HCT116 (cell line): Measurements from ENCODE around the gene GLMN. TPM values are rescaled to one million over a fixed set of nuclear protein-coding genes. Genes with fewer than 3 reads are reported as not detected.

Source experiments
- ATAC-seq: fragments of 200-7000 bp; cut with Tn5 transposase; 2 replicates; pipeline ENCODE4 v1.9.1; 2020; ENCODE audit warnings: mild to moderate bottlenecking, moderate library complexity
- BruUV-seq: library from RNA; stranded (reverse); fragments of 400-500 nt; replicated peaks from 2 replicates; lab custom pipeline; 2021; lab: Mats Ljungman, UMichigan
- CTCF ChIA-PET: fragments of 300-600 bp; sonication (Branson Sonifier 250); formaldehyde crosslinking; loops from one replicate; lab custom pipeline; 2021; ENCODE audit warnings: antibody characterized with exemption; lab: Charles Lee
- POLR2A ChIA-PET: fragments of 300-600, 350-600 bp; sonication (Branson Sonifier 250); formaldehyde crosslinking; loops from one replicate; lab custom pipeline; 2021; ENCODE audit warnings: antibody characterized with exemption; lab: Charles Lee
- RAD21 ChIA-PET, 2 experiments: fragments of 300-600 bp; sonication (Branson Sonifier 250); formaldehyde crosslinking; loops; one replicate each; lab custom pipeline; 2023; ENCODE audit warnings: low total read pairs in 2 of 2; ENCODE audit not compliant: uncharacterized antibody in 2 of 2, unreplicated experiment in 2 of 2, low non-redundant PET in 1 of 2; lab: Charles Lee
- DNase-seq: peaks from one replicate; pipeline ENCODE4 v3.0.0-alpha.2; 2010; ENCODE audit warnings: low read depth, low spot score
- H2AFZ ChIP-seq: fragments of 200-600 bp; shearing (Covaris generic), sonication (generic); 2 replicates; pipeline ENCODE4 v1.6.1; 2017; ENCODE audit warnings: low read depth, mixed run types, mixed read lengths, antibody characterized with exemption, low read length; ENCODE audit not compliant: poor library complexity, severe bottlenecking
- H3K27ac ChIP-seq: 2 replicates; pipeline ENCODE4 v1.5.1; 2012; ENCODE audit warnings: low read depth, low read length
- H3K27me3 ChIP-seq: fragments of 200-600 bp; sonication (generic); 2 replicates; pipeline ENCODE4 v1.6.1; 2016; ENCODE audit warnings: mixed run types, low read length, mixed read lengths; ENCODE audit not compliant: insufficient read depth
- H3K36me3 ChIP-seq, 2 experiments: fragments of 200-500 bp in 1 of 2; fragments of 200-600 bp in 1 of 2; sonication (Bioruptor generic) in 1 of 2; sonication (generic) in 1 of 2; 2 replicates each; pipeline versions ENCODE4 v1.5.1 to v1.6.1; 2014 to 2016; ENCODE audit warnings: low read length in 2 of 2, inconsistent platforms in 1 of 2, mixed read lengths in 1 of 2, mixed run types in 1 of 2; ENCODE audit not compliant: insufficient read depth in 2 of 2, control insufficient read depth in 1 of 2
- H3K4me1 ChIP-seq, 2 experiments: fragments of 200-600 bp in 1 of 2; sonication (generic) in 1 of 2; 2 replicates each; pipeline versions ENCODE4 v1.5.1 to v1.6.1; 2012 to 2017; ENCODE audit warnings: low read length in 2 of 2, inconsistent platforms in 1 of 2, mild to moderate bottlenecking in 1 of 2, mixed read lengths in 1 of 2, mixed run types in 1 of 2, moderate library complexity in 1 of 2; ENCODE audit not compliant: insufficient read depth in 2 of 2, control insufficient read depth in 1 of 2
- H3K4me2 ChIP-seq: fragments of 200-600 bp; sonication (generic); 2 replicates; pipeline ENCODE4 v1.6.1; 2017; ENCODE audit warnings: mixed run types, low read length, mixed read lengths
- H3K4me3 ChIP-seq, 2 experiments: fragments of 200-600 bp in 1 of 2; sonication (generic) in 1 of 2; replicated peaks in 1 of 2; 2 replicates each; pipeline ENCODE4 v1.5.1; 2011 to 2016; ENCODE audit warnings: low read length in 2 of 2, control low read depth in 1 of 2, low read depth in 1 of 2, mild to moderate bottlenecking in 1 of 2, mixed read lengths in 1 of 2, mixed run types in 1 of 2
- H3K79me2 ChIP-seq: fragments of 200-600 bp; sonication (generic); 2 replicates; pipeline ENCODE4 v1.6.1; 2017; ENCODE audit warnings: mild to moderate bottlenecking, mixed run types, low read length, moderate library complexity, mixed read lengths; ENCODE audit not compliant: insufficient read depth
- H3K9ac ChIP-seq: fragments of 200-600 bp; sonication (generic); 2 replicates; pipeline ENCODE4 v1.6.1; 2016; ENCODE audit warnings: low read length, mixed read lengths
- H3K9me2 ChIP-seq: fragments of 200-600 bp; sonication (generic), shearing (Covaris generic); 2 replicates; pipeline ENCODE4 v1.6.1; 2017; ENCODE audit warnings: mixed run types, mild to moderate bottlenecking, moderate library complexity; ENCODE audit not compliant: insufficient read depth
- H3K9me3 ChIP-seq, 2 experiments: fragments of 200-500 bp in 1 of 2; fragments of 200-600 bp in 1 of 2; sonication (Bioruptor generic) in 1 of 2; sonication (generic) in 1 of 2; 2 replicates each; pipeline ENCODE4 v1.6.1; 2014 to 2017; ENCODE audit warnings: low read length in 2 of 2, mixed read lengths in 2 of 2, inconsistent platforms in 1 of 2, low read depth in 1 of 2, mild to moderate bottlenecking in 1 of 2, mixed run types in 1 of 2, moderate library complexity in 1 of 2; ENCODE audit not compliant: control insufficient read depth in 1 of 2, insufficient read depth in 1 of 2
- H4K20me1 ChIP-seq: fragments of 200-600 bp; sonication (generic), shearing (Covaris generic); 2 replicates; pipeline ENCODE4 v1.6.1; 2017; ENCODE audit warnings: mixed run types, mild to moderate bottlenecking, moderate library complexity; ENCODE audit not compliant: insufficient read depth
- CBX3 ChIP-seq: IDR thresholded peaks from 2 replicates; pipeline ENCODE4 v1.6.1; 2012; ENCODE audit warnings: low read depth
- CEBPB ChIP-seq: IDR thresholded peaks from 2 replicates; pipeline ENCODE4 v1.6.1; 2012; ENCODE audit warnings: low read depth
- EZH2 ChIP-seq: fragments of 200-600 bp; sonication (generic); IDR thresholded peaks from 2 replicates; pipeline ENCODE4 v1.6.1; 2017; ENCODE audit warnings: antibody characterized with exemption, mixed run types
- EZH2phosphoT487 ChIP-seq: fragments of 200-600 bp; IDR thresholded peaks from 2 replicates; pipeline ENCODE4 v1.6.1; 2018; ENCODE audit warnings: antibody characterized with exemption, borderline replicate concordance
- FOSL1 ChIP-seq: IDR thresholded peaks from 2 replicates; pipeline ENCODE4 v1.6.1; 2012; ENCODE audit warnings: low read depth
- JUND ChIP-seq: IDR thresholded peaks from 2 replicates; pipeline ENCODE4 v1.6.1; 2012
- POLR2AphosphoS5 ChIP-seq: IDR thresholded peaks from 2 replicates; pipeline ENCODE4 v1.6.1; 2011; ENCODE audit warnings: mild to moderate bottlenecking, low read depth, low read length, moderate library complexity
- RAD21 ChIP-seq: IDR thresholded peaks from 2 replicates; pipeline ENCODE4 v1.6.1; 2012; ENCODE audit warnings: low read depth, mild to moderate bottlenecking
- SIN3A ChIP-seq: IDR thresholded peaks from 2 replicates; pipeline ENCODE4 v1.6.1; 2012; ENCODE audit warnings: low read depth
- SP1 ChIP-seq: IDR thresholded peaks from 2 replicates; pipeline ENCODE4 v1.6.1; 2012; ENCODE audit warnings: low read depth
- SRF ChIP-seq: IDR thresholded peaks from 2 replicates; pipeline ENCODE4 v1.6.1; 2012; ENCODE audit warnings: low read depth
- TCF7L2 ChIP-seq: IDR thresholded peaks from 2 replicates; pipeline ENCODE4 v1.7.0; 2011; ENCODE audit warnings: borderline replicate concordance, inconsistent platforms; ENCODE audit not compliant: insufficient read depth, insufficient read length; ENCODE audit errors: extremely low read depth
- YY1 ChIP-seq: IDR thresholded peaks from 2 replicates; pipeline ENCODE4 v1.6.1; 2011; ENCODE audit warnings: low read length, low read depth, moderate library complexity, mild to moderate bottlenecking; ENCODE audit not compliant: insufficient replicate concordance; ENCODE audit errors: extremely low read depth
- ZNF274 ChIP-seq: fragments of 200-500 bp; sonication (Bioruptor generic); IDR thresholded peaks from 2 replicates; pipeline ENCODE4 v1.6.1; 2014; ENCODE audit warnings: mild to moderate bottlenecking, low read depth, low read length, inconsistent platforms
- intact Hi-C: fragments of 100-400 bp; cut with micrococcal nuclease; formaldehyde crosslinking; loops from 2 replicates; pipeline ENCODE4 v1.10.0; 2022
- total RNA-seq: library from RNA; stranded (reverse); gene quantifications from one replicate; pipeline ENCODE4 v1.2.1, GENCODE V29; 2021; ENCODE audit not compliant: unreplicated experiment
- TF ChIP-seq, protein P1 (sequence below): IDR thresholded peaks from 2 replicates; pipeline ENCODE4 v1.6.1; 2011; ENCODE audit warnings: mild to moderate bottlenecking, low read length, moderate library complexity; ENCODE audit not compliant: insufficient replicate concordance; ENCODE audit errors: extremely low read depth
- TF ChIP-seq, protein P2 (sequence below): IDR thresholded peaks from 2 replicates; pipeline ENCODE4 v1.6.1; 2012
- TF ChIP-seq, protein P3 (sequence below): IDR thresholded peaks from 2 replicates; pipeline ENCODE4 v1.6.1; 2012

The GLMN gene
- total RNA-seq, 1 experiment from 2014 or later = 10.9 TPM

DNA sequence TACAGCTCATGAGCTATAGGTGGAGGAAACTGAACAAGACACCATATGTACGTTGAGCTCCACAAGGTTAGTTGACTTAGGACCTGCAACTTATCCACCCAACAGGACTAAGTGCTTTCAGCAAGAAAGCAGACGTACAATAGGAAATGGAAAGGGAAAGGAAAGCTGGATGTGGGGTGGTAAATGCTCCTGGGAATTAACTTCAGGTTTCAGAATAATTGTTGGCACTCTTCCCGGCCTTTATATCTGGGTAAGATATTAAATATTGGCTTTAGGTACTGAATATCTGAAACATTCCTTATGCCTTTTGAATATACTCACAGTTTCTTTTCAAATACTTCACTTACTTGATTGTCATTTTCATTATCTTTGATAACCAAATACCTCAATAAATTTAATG is 36.3 kb downstream of the GLMN start:
- Histone ChIP-seq H3K4me3 (no peak overlapping the region), H2AFZ (no peak overlapping the region), H3K4me1 (no peaks in the 10 kb centered on the region), H4K20me1 (no peaks in the 10 kb centered on the region), H3K79me2 (no peaks in the 10 kb centered on the region), H3K27ac (no peak overlapping the region), H3K27me3 (no peaks in the 10 kb centered on the region), H3K4me2 (no peak overlapping the region), H3K9ac (no peak overlapping the region), H3K9me3 (no peaks in the 10 kb centered on the region), H3K36me3 (peaks cover 4% of the 10 kb centered on the region in 2 experiments; a peak in 2 of 4 replicates), H3K9me2 (no peaks in the 10 kb centered on the region)
- ChIA-PET RAD21 (no interaction called here), CTCF (no interaction called here), POLR2A (no interaction called here)
- intact Hi-C loops = no loop called here
- ATAC-seq = no peak
- TF ChIP-seq, protein P1, sequence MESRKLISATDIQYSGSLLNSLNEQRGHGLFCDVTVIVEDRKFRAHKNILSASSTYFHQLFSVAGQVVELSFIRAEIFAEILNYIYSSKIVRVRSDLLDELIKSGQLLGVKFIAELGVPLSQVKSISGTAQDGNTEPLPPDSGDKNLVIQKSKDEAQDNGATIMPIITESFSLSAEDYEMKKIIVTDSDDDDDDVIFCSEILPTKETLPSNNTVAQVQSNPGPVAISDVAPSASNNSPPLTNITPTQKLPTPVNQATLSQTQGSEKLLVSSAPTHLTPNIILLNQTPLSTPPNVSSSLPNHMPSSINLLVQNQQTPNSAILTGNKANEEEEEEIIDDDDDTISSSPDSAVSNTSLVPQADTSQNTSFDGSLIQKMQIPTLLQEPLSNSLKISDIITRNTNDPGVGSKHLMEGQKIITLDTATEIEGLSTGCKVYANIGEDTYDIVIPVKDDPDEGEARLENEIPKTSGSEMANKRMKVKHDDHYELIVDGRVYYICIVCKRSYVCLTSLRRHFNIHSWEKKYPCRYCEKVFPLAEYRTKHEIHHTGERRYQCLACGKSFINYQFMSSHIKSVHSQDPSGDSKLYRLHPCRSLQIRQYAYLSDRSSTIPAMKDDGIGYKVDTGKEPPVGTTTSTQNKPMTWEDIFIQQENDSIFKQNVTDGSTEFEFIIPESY = no peak
- no peak for DNase-seq
- no TSS peak for BruUV-seq

DNA sequence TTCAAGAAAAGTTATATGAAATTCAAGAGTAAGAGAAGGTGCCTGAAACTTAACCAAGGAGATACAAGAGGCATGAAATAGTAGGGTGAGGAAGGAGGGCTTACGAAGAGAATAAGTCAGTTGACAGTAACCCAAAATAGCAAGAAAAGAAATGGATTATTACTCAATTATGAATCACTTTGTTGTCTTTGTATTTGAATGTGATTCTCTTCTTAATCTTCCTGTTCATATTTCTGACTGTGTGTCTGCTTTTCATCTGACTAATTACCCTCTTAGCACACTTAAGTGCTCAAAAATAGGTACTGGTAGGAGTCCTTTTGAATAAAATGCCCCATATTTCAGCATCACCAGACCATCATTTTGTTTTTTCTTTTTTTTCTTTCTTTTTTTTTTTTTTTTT is 39.4 kb downstream of the GLMN start:
- no peak for DNase-seq
- Histone ChIP-seq H3K9me2 (no peaks in the 10 kb centered on the region), H3K9ac (no peak overlapping the region), H3K4me2 (no peak overlapping the region), H4K20me1 (no peaks in the 10 kb centered on the region), H3K4me3 (no peak overlapping the region), H3K27me3 (no peaks in the 10 kb centered on the region), H2AFZ (no peak overlapping the region), H3K4me1 (no peaks in the 10 kb centered on the region), H3K27ac (no peak overlapping the region), H3K9me3 (no peaks in the 10 kb centered on the region), H3K79me2 (no peaks in the 10 kb centered on the region), H3K36me3 (peaks cover 3 to 4% of the 10 kb centered on the region in 2 experiments; a peak in 2 of 4 replicates)
- no peak for ATAC-seq
- CTCF ChIA-PET = no interaction called here
- BruUV-seq = no TSS peak
- intact Hi-C loops = no loop called here
- POLR2A ChIA-PET = no interaction called here
- TF ChIP-seq FOSL1 = no peak
- TF ChIP-seq SIN3A = no peak
- TF ChIP-seq ZNF274 = no peak
- TF ChIP-seq YY1 = no peak
- no peak for TF ChIP-seq CEBPB
- no peak for TF ChIP-seq JUND
- TF ChIP-seq SP1 = no peak
- TF ChIP-seq, protein P2, sequence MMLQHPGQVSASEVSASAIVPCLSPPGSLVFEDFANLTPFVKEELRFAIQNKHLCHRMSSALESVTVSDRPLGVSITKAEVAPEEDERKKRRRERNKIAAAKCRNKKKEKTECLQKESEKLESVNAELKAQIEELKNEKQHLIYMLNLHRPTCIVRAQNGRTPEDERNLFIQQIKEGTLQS = no peak
- TF ChIP-seq SRF = no peak
- no peak for TF ChIP-seq CBX3
- TF ChIP-seq TCF7L2 = no peak
- TF ChIP-seq POLR2AphosphoS5 = no peak
- TF ChIP-seq, protein P1 = no peak
- TF ChIP-seq RAD21 = no peak
- no peak for TF ChIP-seq EZH2
- no peak for TF ChIP-seq EZH2phosphoT487
- TF ChIP-seq, protein P3, sequence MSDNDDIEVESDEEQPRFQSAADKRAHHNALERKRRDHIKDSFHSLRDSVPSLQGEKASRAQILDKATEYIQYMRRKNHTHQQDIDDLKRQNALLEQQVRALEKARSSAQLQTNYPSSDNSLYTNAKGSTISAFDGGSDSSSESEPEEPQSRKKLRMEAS = no peak
- RAD21 ChIA-PET = no interaction called here
